ENCODE results near the gene GADD45GIP1.

Gene GADD45GIP1

GRCh38 chr19:12943437-12944044 lies 13.5 kb downstream of the GADD45GIP1 start:
- DNase-seq = no peak
- TF ChIP-seq, protein P1, sequence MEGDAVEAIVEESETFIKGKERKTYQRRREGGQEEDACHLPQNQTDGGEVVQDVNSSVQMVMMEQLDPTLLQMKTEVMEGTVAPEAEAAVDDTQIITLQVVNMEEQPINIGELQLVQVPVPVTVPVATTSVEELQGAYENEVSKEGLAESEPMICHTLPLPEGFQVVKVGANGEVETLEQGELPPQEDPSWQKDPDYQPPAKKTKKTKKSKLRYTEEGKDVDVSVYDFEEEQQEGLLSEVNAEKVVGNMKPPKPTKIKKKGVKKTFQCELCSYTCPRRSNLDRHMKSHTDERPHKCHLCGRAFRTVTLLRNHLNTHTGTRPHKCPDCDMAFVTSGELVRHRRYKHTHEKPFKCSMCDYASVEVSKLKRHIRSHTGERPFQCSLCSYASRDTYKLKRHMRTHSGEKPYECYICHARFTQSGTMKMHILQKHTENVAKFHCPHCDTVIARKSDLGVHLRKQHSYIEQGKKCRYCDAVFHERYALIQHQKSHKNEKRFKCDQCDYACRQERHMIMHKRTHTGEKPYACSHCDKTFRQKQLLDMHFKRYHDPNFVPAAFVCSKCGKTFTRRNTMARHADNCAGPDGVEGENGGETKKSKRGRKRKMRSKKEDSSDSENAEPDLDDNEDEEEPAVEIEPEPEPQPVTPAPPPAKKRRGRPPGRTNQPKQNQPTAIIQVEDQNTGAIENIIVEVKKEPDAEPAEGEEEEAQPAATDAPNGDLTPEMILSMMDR (IDR thresholded peaks at IDR 0.05; ENCODE audit: low read depth, low read length) = no peak
- H3K4me3 ChIP-seq (ENCODE audit: low read depth, low read length) = no peak overlapping the region
- H3K9me3 ChIP-seq (ENCODE audit: severe bottlenecking) = no peaks in the 10 kb centered on the region
- H3K27ac ChIP-seq = no peak overlapping the region
- peaks cover 92% of the 10 kb centered on the region for H3K36me3 ChIP-seq
- no peaks in the 10 kb centered on the region for H3K27me3 ChIP-seq (ENCODE audit: insufficient read depth, low read depth, severe bottlenecking)

DNA sequence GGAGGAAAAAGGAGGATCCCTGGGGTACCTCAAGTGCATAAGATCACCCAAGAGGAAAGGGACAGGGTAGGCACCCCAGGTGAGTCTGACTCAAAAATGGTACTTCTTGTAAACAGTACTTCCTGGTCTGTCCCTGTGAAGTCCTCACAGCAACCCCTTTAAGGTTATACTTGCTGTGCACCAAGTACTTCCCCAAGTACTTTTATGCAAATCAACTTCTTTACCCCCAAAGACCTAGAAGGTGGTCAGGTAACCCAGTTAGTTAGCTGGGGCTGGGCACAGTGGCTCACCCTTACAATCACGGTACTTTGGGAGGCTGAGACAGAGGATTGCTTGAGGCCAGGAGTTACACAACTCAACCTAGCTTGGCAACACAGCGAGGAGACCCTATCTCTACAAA lies 16.1 kb downstream of the GADD45GIP1 start:
- Histone ChIP-seq H3K27me3 (ENCODE audit: insufficient read depth, low read depth, severe bottlenecking) (no peaks in the 10 kb centered on the region), H3K27ac (peak overlapping the region; percentile 44), H3K9me3 (ENCODE audit: severe bottlenecking) (no peaks in the 10 kb centered on the region), H3K36me3 (peaks cover 70% of the 10 kb centered on the region), H3K4me3 (ENCODE audit: low read depth, low read length) (no peak overlapping the region)
- no peak for DNase-seq
- TF ChIP-seq, protein P1 (IDR thresholded peaks at IDR 0.05; ENCODE audit: low read depth, low read length) = no peak

GRCh38 chr19:12939975-12940423 lies 17.0 kb downstream of the GADD45GIP1 start:
- Histone ChIP-seq H3K4me3 (ENCODE audit: low read depth, low read length) (peak overlapping the region; percentile 92), H3K36me3 (peaks cover 63% of the 10 kb centered on the region)
- TF ChIP-seq, protein P1 (IDR thresholded peaks at IDR 0.05; ENCODE audit: low read depth, low read length) = no peak

DNA sequence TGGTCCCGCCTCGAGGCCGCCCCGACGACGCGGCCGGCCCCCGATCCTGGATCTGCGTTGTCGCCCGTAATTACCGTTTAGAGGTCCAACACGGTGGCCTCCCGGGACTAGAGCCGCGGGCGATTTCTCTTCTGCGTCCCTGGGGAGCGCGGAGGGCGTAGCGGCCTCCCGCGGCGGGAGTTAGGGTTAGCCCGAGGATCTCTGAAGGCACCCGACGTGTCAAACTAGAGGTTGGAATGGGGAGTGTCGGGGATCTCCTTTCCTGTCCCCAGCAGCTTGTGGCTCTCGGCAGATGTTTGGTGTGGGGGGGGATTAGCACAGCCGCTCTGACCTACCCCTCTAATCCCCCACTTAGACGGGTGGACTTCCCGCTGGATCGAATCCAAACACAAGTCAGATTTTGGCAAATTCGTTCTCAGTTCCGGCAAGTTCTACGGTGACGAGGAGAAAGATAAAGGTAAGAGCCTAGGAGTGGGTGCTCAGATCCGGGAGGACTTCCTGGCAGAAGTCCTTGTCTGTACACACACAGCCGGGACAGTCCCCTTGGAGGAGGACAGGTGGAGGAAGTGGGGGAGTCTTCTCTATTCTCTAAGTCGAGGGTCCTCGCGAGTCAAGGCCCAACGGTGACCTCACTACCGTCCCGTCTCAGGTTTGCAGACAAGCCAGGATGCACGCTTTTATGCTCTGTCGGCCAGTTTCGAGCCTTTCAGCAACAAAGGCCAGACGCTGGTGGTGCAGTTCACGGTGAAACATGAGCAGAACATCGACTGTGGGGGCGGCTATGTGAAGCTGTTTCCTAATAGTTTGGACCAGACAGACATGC lies 18.0 kb downstream of the GADD45GIP1 start:
- Histone ChIP-seq H3K36me3 (peaks cover 53% of the 10 kb centered on the region), H3K9me3 (ENCODE audit: severe bottlenecking) (no peaks in the 10 kb centered on the region), H3K4me3 (ENCODE audit: low read depth, low read length) (peak overlapping the region; percentile 92), H3K27me3 (ENCODE audit: insufficient read depth, low read depth, severe bottlenecking) (no peaks in the 10 kb centered on the region), H3K27ac (peak overlapping the region; percentile 98)
- TF ChIP-seq, protein P1 (IDR thresholded peaks at IDR 0.05; ENCODE audit: low read depth, low read length) = 0 out of 2 replicates have a peak, but pooled peaks have one; percentile 7
- DNase-seq = peak; percentile 53

More at GRCh38 chr19:12939975-12940423, 17.0 kb downstream of the GADD45GIP1 start:
- DNase-seq = no peak
- Histone ChIP-seq H3K9me3 (ENCODE audit: severe bottlenecking) (no peaks in the 10 kb centered on the region), H3K27me3 (ENCODE audit: insufficient read depth, low read depth, severe bottlenecking) (no peaks in the 10 kb centered on the region), H3K27ac (peak overlapping the region; percentile 44)

GRCh38 chr19:12937927-12938778 lies 18.9 kb downstream of the GADD45GIP1 start, which contains the start of gene CALR:
Gene CALR, plus strand, starts transcription at chr19:12938609. Its CDS starts 71 bp downstream, at chr19:12938680.
- Histone ChIP-seq H3K36me3 (peaks cover 50% of the 10 kb centered on the region), H3K4me3 (ENCODE audit: low read depth, low read length) (peak within 1 kb of the TSS; percentile 92), H3K9me3 (ENCODE audit: severe bottlenecking) (no peaks in the 10 kb centered on the region), H3K27ac (peak within 1 kb of the TSS; percentile 98), H3K27me3 (ENCODE audit: insufficient read depth, low read depth, severe bottlenecking) (no peaks in the 10 kb centered on the region)
- peak; percentile 99 for DNase-seq
- TF ChIP-seq, protein P1 (IDR thresholded peaks at IDR 0.05; ENCODE audit: low read depth, low read length) = no peak
